ENCODE data around the gene DGCR2. TPM values are rescaled to one million over a fixed set of nuclear protein-coding genes. Genes with fewer than 3 reads are reported as not detected.
A peak's percentile ranks its signal among the peaks of the same experiment; 100 is the strongest.

The DGCR2 gene
- total and polyA plus RNA-seq, 2 donors from 2014 or later, result 37.5 to 67.7 TPM

GRCh38 chr22:19065298-19065859 is 56.8 kb downstream of the DGCR2 start:
- FAIRE-seq, result no peak
- Histone ChIP-seq H3K36me3 (ENCODE audit: control insufficient read depth in 2 of 3, insufficient read depth in 3 of 3, low read length in 3 of 3) (peaks cover 0 to 31% (median 20%) of the 10 kb centered on the region in 3 donors), H3K9me3 (ENCODE audit: control insufficient read depth in 2 of 3, insufficient read depth in 1 of 3, low read length in 3 of 3) (no peaks in the 10 kb centered on the region), H3K27ac (ENCODE audit: low read depth in 2 of 2, low read length in 2 of 2) (no peak overlapping the region), H3K4me3 (ENCODE audit: low read length in 3 of 3) (no peak overlapping the region), H3K4me1 (ENCODE audit: control insufficient read depth in 2 of 3, insufficient read depth in 2 of 3, low read depth in 1 of 3, low read length in 3 of 3) (peaks cover 0 to 12% (median 9%) of the 10 kb centered on the region in 3 donors), H3K9ac (ENCODE audit: low read length in 3 of 3) (no peak overlapping the region), H3K27me3 (ENCODE audit: control insufficient read depth, insufficient read depth, low read length) (no peaks in the 10 kb centered on the region)
- intact Hi-C loops (cut with DNase I), result no loop called here
- no peak for TF ChIP-seq CTCF (IDR thresholded peaks at IDR 0.05; ENCODE audit: borderline replicate concordance, extremely low read depth, insufficient read depth)
- no peak for DNase-seq

GRCh38 chr22:19064354-19065054 is 57.7 kb downstream of the DGCR2 start:
- intact Hi-C loops (cut with DNase I), result no loop called here
- Histone ChIP-seq H3K4me3 (ENCODE audit: low read length in 3 of 3) (no peak overlapping the region), H3K27me3 (ENCODE audit: control insufficient read depth, insufficient read depth, low read length) (no peaks in the 10 kb centered on the region), H3K9ac (ENCODE audit: low read length in 3 of 3) (no peak overlapping the region), H3K36me3 (ENCODE audit: control insufficient read depth in 2 of 3, insufficient read depth in 3 of 3, low read length in 3 of 3) (peaks cover 0 to 39% (median 19%) of the 10 kb centered on the region in 3 donors), H3K4me1 (ENCODE audit: control insufficient read depth in 2 of 3, insufficient read depth in 2 of 3, low read depth in 1 of 3, low read length in 3 of 3) (peaks cover 0 to 12% (median 9%) of the 10 kb centered on the region in 3 donors), H3K27ac (ENCODE audit: low read depth in 2 of 2, low read length in 2 of 2) (no peak overlapping the region), H3K9me3 (ENCODE audit: control insufficient read depth in 2 of 3, insufficient read depth in 1 of 3, low read length in 3 of 3) (no peaks in the 10 kb centered on the region)
- no peak for TF ChIP-seq CTCF (IDR thresholded peaks at IDR 0.05; ENCODE audit: borderline replicate concordance, extremely low read depth, insufficient read depth)
- DNase-seq (no peak), FAIRE-seq (no peak)

- H3K27ac ChIP-seq (ENCODE audit: low read depth in 2 of 2, low read length in 2 of 2), result no peak overlapping the region
- H3K27me3 ChIP-seq (ENCODE audit: control insufficient read depth, insufficient read depth, low read length), result no peaks in the 10 kb centered on the region
- no peak overlapping the region for H3K9ac ChIP-seq (ENCODE audit: low read length in 3 of 3)
- H3K4me1 ChIP-seq (ENCODE audit: control insufficient read depth in 2 of 3, insufficient read depth in 2 of 3, low read depth in 1 of 3, low read length in 3 of 3), result peaks cover 0 to 12% (median 9%) of the 10 kb centered on the region in 3 donors
- FAIRE-seq (no peak), DNase-seq (peak in 1 of 5 donors; percentile 59)
- H3K9me3 ChIP-seq (ENCODE audit: control insufficient read depth in 2 of 3, insufficient read depth in 1 of 3, low read length in 3 of 3), result no peaks in the 10 kb centered on the region
- TF ChIP-seq CTCF (IDR thresholded peaks at IDR 0.05; ENCODE audit: borderline replicate concordance, extremely low read depth, insufficient read depth), result no peak
- no peak overlapping the region for H3K4me3 ChIP-seq (ENCODE audit: low read length in 3 of 3)
- peaks cover 0 to 46% (median 19%) of the 10 kb centered on the region in 3 donors for H3K36me3 ChIP-seq (ENCODE audit: control insufficient read depth in 2 of 3, insufficient read depth in 3 of 3, low read length in 3 of 3)
- intact Hi-C loops (cut with DNase I), result no loop called here
Measured at GRCh38 chr22:19063581-19064353, 58.4 kb downstream of the DGCR2 start.

Measured in kidney (tissue), 14 donors.